GM21390 (cell line): ENCODE data around the gene APOE.
A peak's percentile ranks its signal among the peaks of the same experiment; 100 is the strongest.

Experiments used
- ATAC-seq: cut with Tn5 transposase; IDR thresholded peaks from one replicate; pipeline ENCODE4 v1.9.1; 2021; ENCODE audit not compliant: unreplicated experiment

The APOE gene

DNA sequence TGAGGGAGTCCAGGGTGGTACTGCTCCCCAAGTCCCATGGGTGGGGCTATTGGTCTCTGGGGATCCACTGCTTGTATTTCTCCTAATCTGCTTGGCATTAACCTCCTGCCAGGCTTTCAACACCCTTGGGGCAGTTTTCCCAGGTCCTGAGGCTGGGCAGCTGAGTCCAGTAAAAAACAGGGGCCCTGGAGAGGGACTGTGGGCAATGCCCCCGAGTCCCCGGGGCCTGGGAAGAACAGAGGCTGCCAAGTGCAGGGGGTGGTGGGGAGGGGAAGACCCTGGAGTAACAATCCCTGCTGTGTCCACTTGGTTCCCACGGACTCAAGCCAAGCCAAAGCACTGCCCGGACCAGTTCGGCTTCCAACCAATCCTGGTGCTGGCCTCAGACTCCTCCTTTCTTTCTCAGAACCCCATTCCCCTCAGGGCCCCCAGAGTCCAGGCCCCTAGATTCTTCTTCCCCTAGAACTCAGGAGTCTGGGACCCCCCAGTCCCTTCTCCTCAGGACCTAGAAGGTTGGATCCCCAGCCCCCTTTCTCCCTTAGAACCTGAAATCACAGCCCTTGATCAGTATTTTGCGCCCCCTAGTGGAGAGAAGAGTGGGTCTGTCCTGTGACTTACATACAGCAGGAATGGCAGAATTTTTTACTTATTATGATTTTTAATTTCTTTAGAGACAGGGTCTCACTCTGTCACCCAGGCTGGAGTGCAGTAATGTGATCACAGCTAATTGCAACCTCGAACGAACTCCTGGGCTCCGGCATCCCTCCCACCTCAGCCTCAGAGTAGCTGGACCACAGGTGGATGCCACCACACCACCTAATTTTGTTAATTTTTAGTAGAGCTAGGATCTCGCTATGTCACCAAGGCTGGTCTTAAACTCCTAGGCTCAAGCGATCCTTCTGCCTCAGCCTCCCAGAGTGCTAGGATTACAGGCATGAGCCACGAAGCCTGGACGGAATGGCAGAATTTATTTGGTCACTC, 45.9 kb downstream of the APOE start:
- ATAC-seq, result no peak

DNA sequence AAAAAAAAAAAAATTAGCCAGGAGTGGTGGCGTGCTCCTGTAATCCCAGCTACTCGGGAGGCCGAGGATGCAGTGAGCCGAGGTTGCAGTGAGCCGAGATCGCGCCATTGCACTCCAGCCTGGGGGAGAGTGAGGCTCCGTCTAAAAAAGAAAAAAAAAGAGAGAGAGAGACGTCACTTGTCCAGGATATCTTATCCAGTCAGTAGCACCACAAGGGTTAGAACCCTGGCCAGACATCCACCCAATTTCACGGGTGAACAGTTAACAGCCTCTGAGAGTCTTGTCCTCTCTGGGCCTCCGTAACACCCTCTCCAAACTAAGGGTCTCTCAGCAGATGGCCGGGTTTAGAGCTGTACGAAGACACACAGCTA, 48.7 kb downstream of the APOE start:
- no peak for ATAC-seq

DNA sequence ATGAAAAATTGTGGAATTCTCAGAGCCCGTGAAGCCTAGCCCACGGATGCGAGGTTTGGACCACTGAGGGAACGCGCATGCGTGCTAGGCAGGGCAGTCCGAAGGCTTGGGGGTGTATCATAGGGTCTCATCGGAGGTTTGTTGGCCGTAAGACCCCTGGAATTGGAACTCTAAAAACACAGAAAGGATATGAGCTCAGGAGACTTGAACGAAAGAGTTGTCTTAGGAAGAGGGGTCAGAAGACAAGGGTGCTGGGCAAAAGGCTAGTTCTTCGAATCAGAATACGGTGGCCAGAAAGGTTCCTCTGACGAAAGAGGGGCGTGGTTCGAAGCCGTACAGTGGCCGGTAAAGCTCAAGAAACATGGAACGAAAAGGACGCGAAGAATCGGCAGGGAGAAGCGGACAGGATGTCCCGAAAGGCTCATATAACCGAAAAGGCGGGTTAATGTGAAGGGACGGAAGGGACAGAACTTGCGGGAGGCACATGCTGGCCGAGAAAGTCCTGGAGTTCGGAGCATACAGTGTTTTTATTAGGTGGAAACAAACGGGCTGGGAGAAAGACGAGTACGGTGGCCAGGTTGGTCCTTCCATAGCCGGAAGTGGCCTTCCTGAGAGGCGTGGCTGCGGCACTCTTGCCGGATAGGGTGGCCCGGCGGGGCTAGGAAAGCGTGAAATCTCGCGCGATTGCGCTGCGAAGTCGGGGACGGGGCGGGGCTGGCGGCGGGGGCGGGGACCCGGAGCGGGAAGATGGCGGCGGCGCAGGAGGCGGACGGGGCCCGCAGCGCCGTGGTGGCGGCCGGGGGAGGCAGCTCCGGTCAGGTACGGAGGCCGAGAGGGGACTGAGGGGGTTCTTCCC, 49.3 kb downstream of the APOE start, which contains the start of gene CLPTM1:
Gene CLPTM1 (plus strand): TSS at position 732 of the 856 bp plus-strand sequence. CDS start 16 bp downstream, at position 748.
- peak; percentile 73 for ATAC-seq

DNA sequence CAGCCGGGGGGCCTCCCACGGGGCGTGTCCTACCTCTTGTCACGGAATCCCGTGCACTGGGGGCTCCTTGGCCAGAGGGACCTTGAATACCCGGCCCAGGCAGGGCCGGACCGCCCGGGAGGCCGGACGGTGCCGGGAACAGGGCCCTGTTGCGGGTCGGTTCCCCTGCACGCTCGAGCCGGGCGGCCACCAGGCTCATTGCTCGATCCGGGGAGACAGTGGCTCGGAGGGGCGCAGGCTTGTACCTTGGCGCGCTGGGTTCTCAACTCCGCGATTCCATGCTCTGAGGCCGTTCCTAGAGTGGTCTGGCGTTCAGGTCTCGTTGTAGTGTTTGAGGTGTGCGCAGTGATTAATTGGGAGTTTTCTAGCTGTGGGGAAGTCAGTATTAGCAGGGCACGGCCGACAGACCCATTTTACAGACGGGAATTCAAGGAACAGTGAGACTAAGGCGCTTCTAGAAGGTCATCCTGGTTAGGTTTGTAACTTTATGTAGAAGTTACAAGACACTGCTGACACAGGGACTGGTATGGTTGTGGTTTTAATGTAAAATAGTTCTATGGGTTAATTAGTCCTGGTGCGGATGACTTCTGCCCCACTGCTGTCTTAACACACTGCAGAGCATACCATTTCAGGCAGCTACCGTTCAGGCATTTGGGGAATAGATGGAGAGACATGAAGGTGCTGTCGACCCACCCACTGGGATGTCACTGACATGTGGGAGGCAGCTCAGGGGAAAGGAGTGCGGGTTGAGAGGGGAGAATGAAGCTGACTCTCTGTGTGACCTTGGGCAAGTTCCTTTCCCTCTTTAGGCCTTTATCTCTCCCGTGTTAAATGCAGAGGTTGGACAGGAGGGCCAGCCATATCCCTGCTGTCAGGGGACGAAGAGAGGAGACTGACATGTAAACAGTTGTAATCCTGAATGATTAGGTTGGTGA, 50.2 kb downstream of the APOE start:
- peak; percentile 20 for ATAC-seq

DNA sequence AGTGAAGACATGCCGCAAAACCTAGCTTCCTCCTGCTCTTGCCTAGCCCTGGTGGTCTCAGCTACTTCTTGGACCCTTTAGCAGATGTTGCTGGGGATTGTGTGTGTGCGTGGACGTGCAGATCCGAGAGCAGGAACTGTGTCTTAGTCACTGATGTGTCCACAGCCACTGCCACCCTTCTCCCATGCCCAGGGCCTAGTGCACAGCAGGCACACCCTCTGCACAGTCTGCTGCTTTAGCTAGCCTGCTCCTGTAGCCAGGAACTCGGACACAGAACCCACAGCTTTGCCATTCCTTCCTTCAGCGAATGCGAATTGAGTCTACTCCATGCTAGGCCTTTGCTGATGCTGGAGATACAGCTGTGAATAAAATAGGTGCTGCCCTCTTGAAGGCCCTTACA, 51.9 kb downstream of the APOE start:
- no peak for ATAC-seq

DNA sequence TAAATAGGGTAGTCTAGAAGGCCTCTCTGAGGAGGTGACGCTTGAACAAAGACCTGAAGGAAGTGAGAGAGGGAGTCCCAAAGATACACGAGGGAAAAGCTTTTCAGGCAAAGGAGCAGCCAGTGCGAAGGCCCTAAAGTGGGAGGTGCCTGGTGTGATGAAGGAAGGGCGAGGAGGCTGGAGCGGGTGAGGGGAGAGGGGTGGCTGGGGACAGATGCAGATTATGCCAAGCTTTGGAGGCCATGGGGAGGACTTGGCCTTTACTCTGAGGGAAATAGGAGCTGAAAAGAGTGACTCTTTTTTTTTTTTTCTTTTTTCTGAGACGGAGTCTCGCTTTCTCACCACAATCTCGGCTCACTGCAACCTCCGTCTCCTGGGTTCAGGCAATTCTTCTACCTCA, 52.5 kb downstream of the APOE start:
- ATAC-seq, result no peak
